GM06990 (cell line): ENCODE results near the gene EP300.

Experiments used
- DNase-seq: peaks from one replicate; pipeline ENCODE4 v3.0.0-alpha.2; 2011; ENCODE audit not compliant: insufficient read length; ENCODE audit errors: extremely low read depth
- H3K27me3 ChIP-seq: replicated peaks from 2 replicates; pipeline ENCODE4 v1.6.0; 2011; ENCODE audit warnings: low read length; ENCODE audit not compliant: control insufficient read depth, insufficient read depth
- H3K36me3 ChIP-seq: 2 replicates; pipeline ENCODE4 v1.5.1; 2011; ENCODE audit warnings: low read length; ENCODE audit not compliant: control insufficient read depth, insufficient read depth
- H3K4me3 ChIP-seq: replicated peaks from 2 replicates; pipeline ENCODE4 v1.5.1; 2011; ENCODE audit warnings: low read depth, mild to moderate bottlenecking, control low read depth, low read length
- CTCF ChIP-seq: IDR thresholded peaks from 2 replicates; pipeline ENCODE4 v1.5.1; 2011; ENCODE audit warnings: low read length, control low read depth, mild to moderate bottlenecking, inconsistent platforms; ENCODE audit not compliant: insufficient read depth, poor library complexity, severe bottlenecking

The EP300 gene

GRCh38 chr22:41110968-41111367 is 18.6 kb downstream of the EP300 start:
- peaks cover 5% of the 10 kb centered on the region for H3K36me3 ChIP-seq
- H3K27me3 ChIP-seq, result no peaks in the 10 kb centered on the region
- TF ChIP-seq CTCF, result no peak
- no peak overlapping the region for H3K4me3 ChIP-seq
- DNase-seq, result no peak

- TF ChIP-seq CTCF, result no peak
- DNase-seq, result no peak
- H3K4me3 ChIP-seq, result no peak overlapping the region
- peaks cover 8% of the 10 kb centered on the region for H3K36me3 ChIP-seq
- H3K27me3 ChIP-seq, result no peaks in the 10 kb centered on the region
These were observed 23.9 kb downstream of the EP300 start for GRCh38 chr22:41116342-41116741.

- DNase-seq, result no peak
- Histone ChIP-seq H3K4me3 (no peak overlapping the region), H3K36me3 (peaks cover 8% of the 10 kb centered on the region), H3K27me3 (no peaks in the 10 kb centered on the region)
- no peak for TF ChIP-seq CTCF
These were observed 25.0 kb downstream of the EP300 start for GRCh38 chr22:41117127-41117965.

- DNase-seq, result no peak
- Histone ChIP-seq H3K4me3 (no peak overlapping the region), H3K27me3 (no peaks in the 10 kb centered on the region), H3K36me3 (peaks cover 16% of the 10 kb centered on the region)
- TF ChIP-seq CTCF, result no peak
These were observed 30.8 kb downstream of the EP300 start for GRCh38 chr22:41123151-41123550.

- no peaks in the 10 kb centered on the region for H3K27me3 ChIP-seq
- no peak for TF ChIP-seq CTCF
- H3K4me3 ChIP-seq, result no peak overlapping the region
- no peak for DNase-seq
- H3K36me3 ChIP-seq, result peaks cover 15% of the 10 kb centered on the region
These were observed 31.7 kb downstream of the EP300 start for GRCh38 chr22:41124086-41124485.
